HEK293T (cell line): ENCODE data around the gene KCNE4.

Experiments
- CTCF ChIA-PET: fragments of 350-600 bp; formaldehyde crosslinking; extraction: SDS; loops from one replicate; lab custom pipeline; 2021; ENCODE audit warnings: antibody characterized with exemption, inconsistent platforms; lab: Yijun Ruan, JAX
- POLR2A ChIA-PET: fragments of 350-600 bp; formaldehyde crosslinking; extraction: SDS; loops from one replicate; lab custom pipeline; 2020; ENCODE audit warnings: antibody characterized with exemption, inconsistent platforms; lab: Yijun Ruan, JAX
- DNase-seq: peaks from one replicate; pipeline ENCODE4 v3.0.0; 2012; ENCODE audit warnings: mixed read lengths; ENCODE audit errors: extremely low spot score
- ARNT ChIP-seq: fragments of 450-650 bp; IDR thresholded peaks from 2 replicates; pipeline ENCODE4 v1.6.1; 2017; ENCODE audit warnings: mild to moderate bottlenecking
- BHLHE40 ChIP-seq: fragments of 450-650 bp; IDR thresholded peaks from 2 replicates; pipeline ENCODE4 v1.6.1; 2016; ENCODE audit warnings: mild to moderate bottlenecking, moderate library complexity, borderline replicate concordance
- CTBP1 ChIP-seq: fragments of 450-650 bp; IDR thresholded peaks from 2 replicates; pipeline ENCODE4 v1.6.1; 2016; ENCODE audit warnings: borderline replicate concordance
- ELF4 ChIP-seq: fragments of 450-650 bp; IDR thresholded peaks from 2 replicates; pipeline ENCODE4 v1.6.1; 2017; ENCODE audit warnings: antibody characterized with exemption
- FOXA1 ChIP-seq: fragments of 450-650 bp; IDR thresholded peaks from 2 replicates; pipeline ENCODE4 v1.6.1; 2016; ENCODE audit warnings: mild to moderate bottlenecking
- FOXK2 ChIP-seq: fragments of 450-650 bp; IDR thresholded peaks from 2 replicates; pipeline ENCODE4 v1.6.1; 2016; ENCODE audit warnings: mild to moderate bottlenecking
- FOXM1 ChIP-seq: fragments of 450-650 bp; IDR thresholded peaks from 2 replicates; pipeline ENCODE4 v1.6.1; 2017; ENCODE audit warnings: mild to moderate bottlenecking, borderline replicate concordance
- HDGF ChIP-seq: fragments of 450-650 bp; IDR thresholded peaks from 2 replicates; pipeline ENCODE4 v1.6.1; 2017; ENCODE audit warnings: antibody characterized with exemption, borderline replicate concordance
- L3MBTL2 ChIP-seq: fragments of 450-650 bp; conservative IDR thresholded peaks from 2 replicates; pipeline ENCODE4 v1.6.1; 2016; ENCODE audit warnings: mild to moderate bottlenecking
- LEF1 ChIP-seq: fragments of 450-650 bp; IDR thresholded peaks from 2 replicates; pipeline ENCODE4 v1.6.1; 2017; ENCODE audit warnings: mild to moderate bottlenecking, borderline replicate concordance
- NFRKB ChIP-seq: fragments of 450-650 bp; IDR thresholded peaks from 2 replicates; pipeline ENCODE4 v1.6.1; 2016; ENCODE audit warnings: mild to moderate bottlenecking, moderate library complexity
- PKNOX1 ChIP-seq: fragments of 450-650 bp; IDR thresholded peaks from 2 replicates; pipeline ENCODE4 v1.6.1; 2016
- SP1 ChIP-seq: fragments of 450-650 bp; IDR thresholded peaks from 2 replicates; pipeline ENCODE4 v1.6.1; 2017
- SUZ12 ChIP-seq: fragments of 450-650 bp; IDR thresholded peaks from 2 replicates; pipeline ENCODE4 v1.6.1; 2016; ENCODE audit warnings: mild to moderate bottlenecking
- TARDBP ChIP-seq: fragments of 450-650 bp; IDR thresholded peaks from 2 replicates; pipeline ENCODE4 v1.6.1; 2016
- ZNF384 ChIP-seq: fragments of 450-650 bp; IDR thresholded peaks from 2 replicates; pipeline ENCODE4 v1.6.1; 2016

KCNE4 gene

GRCh38 chr2:223096235-223096970 is 44.4 kb downstream of the KCNE4 start:
- ChIA-PET CTCF (no interaction called here), POLR2A (no interaction called here)
- no peak for TF ChIP-seq FOXK2
- TF ChIP-seq PKNOX1: 0 out of 2 replicates have a peak, but pooled peaks have one; percentile 21
- no peak for TF ChIP-seq LEF1
- no peak for TF ChIP-seq TARDBP
- no peak for TF ChIP-seq FOXA1

DNA sequence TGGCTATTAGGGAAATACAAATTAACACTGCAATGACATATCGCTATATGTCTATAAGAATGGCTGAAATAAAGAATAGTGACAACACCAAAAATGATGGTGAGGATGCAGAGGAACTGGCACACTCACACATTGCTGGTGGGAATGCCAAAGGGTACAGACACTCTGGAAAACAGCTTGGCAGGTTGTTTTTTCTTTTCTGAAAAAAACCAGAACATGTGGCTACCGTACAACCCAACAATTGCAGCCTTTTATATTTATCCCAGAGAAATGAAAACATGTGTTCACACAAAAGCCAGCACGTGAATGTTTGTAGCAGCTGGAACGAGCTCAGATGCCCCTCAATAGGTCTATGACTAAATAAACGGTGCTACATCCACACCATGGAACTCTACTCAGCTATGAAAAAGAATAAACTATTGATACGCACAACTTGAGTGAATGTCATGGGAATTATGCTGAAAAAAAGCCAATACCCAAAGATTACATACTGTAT is 45.9 kb downstream of the KCNE4 start:
- POLR2A ChIA-PET: no interaction called here
- TF ChIP-seq FOXK2 (no peak), CTBP1 (no peak), ARNT (no peak), PKNOX1 (no peak), HDGF (no peak), ZNF384 (no peak), FOXM1 (no peak), NFRKB (no peak), FOXA1 (no peak), LEF1 (no peak), SUZ12 (no peak), ELF4 (no peak), SP1 (no peak)
- CTCF ChIA-PET: no interaction called here

More at GRCh38 chr2:223096235-223096970, 44.4 kb downstream of the KCNE4 start:
- DNase-seq: no peak

DNA sequence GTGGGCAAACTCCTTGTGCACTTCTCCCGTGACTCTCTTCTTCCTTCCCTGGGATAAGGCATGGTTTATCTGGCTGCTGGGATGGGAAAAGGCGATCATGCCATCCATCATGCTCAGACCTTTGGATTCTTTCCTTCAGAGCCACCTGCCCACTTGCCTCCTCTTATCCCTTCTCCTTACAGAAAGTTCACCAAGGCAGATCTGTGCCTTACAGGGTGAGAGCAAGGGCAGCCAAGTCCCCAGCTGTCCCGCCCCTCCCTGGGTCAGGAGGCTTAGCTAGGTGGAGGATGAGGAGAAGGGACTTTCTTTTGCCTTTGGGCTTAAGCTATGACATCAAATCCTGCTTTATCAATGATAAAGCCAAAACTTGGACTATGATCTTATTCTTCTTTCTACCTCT is 47.6 kb downstream of the KCNE4 start:
- CTCF ChIA-PET: interaction anchor here (3.1 kb wide), 1 partner anchor 128 kb away, joined by 11 read pairs; no protein-coding TSS in a partner anchor

More for the DNA sequence above, 45.9 kb downstream of the KCNE4 start:
- DNase-seq: no peak

GRCh38 chr2:223100061-223100511 is 48.1 kb downstream of the KCNE4 start:
- ChIA-PET CTCF (interaction anchor here (3.1 kb wide), 1 partner anchor 128 kb away, joined by 11 read pairs; no protein-coding TSS in a partner anchor), POLR2A (no interaction called here)

More for the DNA sequence above, 47.6 kb downstream of the KCNE4 start:
- POLR2A ChIA-PET: no interaction called here
- no peak for TF ChIP-seq BHLHE40
- TF ChIP-seq ZNF384: no peak
- TF ChIP-seq L3MBTL2: no peak
- TF ChIP-seq NFRKB: no peak
- TF ChIP-seq FOXK2: no peak
- no peak for TF ChIP-seq FOXM1
- no peak for TF ChIP-seq FOXA1
- TF ChIP-seq ELF4: no peak
- TF ChIP-seq PKNOX1: no peak
- TF ChIP-seq TARDBP: no peak
- no peak for DNase-seq

DNA sequence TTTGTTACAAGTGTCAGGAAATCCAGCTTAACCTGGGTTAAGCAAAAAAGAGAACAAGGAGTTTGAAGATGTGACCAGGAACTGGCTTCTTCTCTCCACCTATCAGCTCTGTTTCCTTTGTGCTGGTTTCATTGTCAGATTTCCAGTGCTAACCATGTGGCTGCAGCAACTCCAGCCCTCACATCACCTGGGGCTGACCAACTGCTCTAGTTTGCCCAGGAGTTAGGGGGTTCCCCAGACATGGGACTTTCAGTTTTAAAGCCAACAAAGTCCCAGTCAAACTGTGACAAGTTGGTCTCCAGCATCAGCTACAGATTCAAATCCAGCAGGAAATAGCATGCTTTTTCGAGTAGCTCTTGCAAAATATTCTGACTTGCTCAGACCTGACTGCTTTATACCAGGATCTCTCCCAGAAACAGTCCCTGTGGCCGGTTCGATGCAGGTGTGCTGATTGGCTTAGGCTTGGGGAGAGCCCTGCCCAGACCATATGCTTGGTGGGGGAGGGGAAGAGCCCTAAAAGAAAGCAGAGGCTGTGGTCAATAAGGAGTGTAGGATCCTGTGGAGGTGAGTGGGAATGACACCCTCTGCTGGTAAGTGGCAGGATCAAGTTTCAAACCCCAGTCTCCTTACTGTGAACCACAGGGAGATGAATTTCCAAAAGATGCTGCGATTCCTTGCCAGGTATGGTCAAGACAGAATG is 49.5 kb downstream of the KCNE4 start:
- DNase-seq: peak; percentile 52
- POLR2A ChIA-PET: no interaction called here
- CTCF ChIA-PET: interaction anchor here (0.6 to 3.1 kb wide), 3 partner anchors 42 to 411 kb away, joined by 3 to 11 read pairs (median 3); no protein-coding TSS in a partner anchor
- TF ChIP-seq ZNF384 (no peak), SP1 (no peak), ELF4 (no peak), FOXK2 (no peak), SUZ12 (no peak), NFRKB (no peak), L3MBTL2 (no peak), PKNOX1 (no peak), TARDBP (no peak)

More at GRCh38 chr2:223100061-223100511, 48.1 kb downstream of the KCNE4 start:
- no peak for TF ChIP-seq FOXM1
- no peak for TF ChIP-seq SP1
- TF ChIP-seq LEF1: no peak
- no peak for TF ChIP-seq L3MBTL2
- no peak for DNase-seq
